K562 (cell line): Measurements from ENCODE around the gene WDR18. TPM values are rescaled to one million over a fixed set of nuclear protein-coding genes. Genes with fewer than 3 reads are reported as not detected.

Source experiments
- CREB5 ChIP-seq: fragments of 250-450 bp; sonication (Bioruptor Pico); IDR thresholded peaks from 2 replicates; pipeline ENCODE4 v1.5.0; 2020; ENCODE audit warnings: mild to moderate bottlenecking
- CREBBP ChIP-seq: IDR thresholded peaks from one replicate; pipeline ENCODE4 v1.6.1; 2012; ENCODE audit warnings: low read depth, mild to moderate bottlenecking, control low read depth, inconsistent platforms, low read length
- DDX20 ChIP-seq: fragments of 450-650 bp; IDR thresholded peaks from 2 replicates; pipeline ENCODE4 v1.6.1; 2016; ENCODE audit warnings: missing genetic modification characterization, low read depth, mild to moderate bottlenecking, missing compliant biosample characterization, moderate library complexity
- E2F5 ChIP-seq: sonication (generic); formaldehyde crosslinking; IDR thresholded peaks from 2 replicates; pipeline ENCODE4 v1.8.0; 2022; ENCODE audit warnings: mild to moderate bottlenecking, missing genetic modification reagents
- ETV5 ChIP-seq: sonication (generic); formaldehyde crosslinking; IDR thresholded peaks from 2 replicates; pipeline ENCODE4 v1.4.0; 2020; ENCODE audit warnings: low read depth, mild to moderate bottlenecking, missing genetic modification reagents
- GABPA ChIP-seq: fragments of 200-800 bp; sonication (Bioruptor generic); conservative IDR thresholded peaks from 2 replicates; pipeline ENCODE4 v1.6.1; 2016; ENCODE audit warnings: low read depth, missing genetic modification characterization, missing compliant biosample characterization
- HINFP ChIP-seq: fragments of 450-650 bp; conservative IDR thresholded peaks from 2 replicates; pipeline ENCODE4 v1.6.1; 2016; ENCODE audit warnings: missing genetic modification characterization, low read depth, mild to moderate bottlenecking, control low read depth, missing compliant biosample characterization
- KDM1A ChIP-seq, 2 experiments: fragments of 450-650 bp; IDR thresholded peaks; 2 replicates each; pipeline ENCODE4 v1.6.1; 2016; ENCODE audit warnings: mild to moderate bottlenecking in 2 of 2
- MAX ChIP-seq: sonication (generic); formaldehyde crosslinking; IDR thresholded peaks from 2 replicates; pipeline ENCODE4 v1.9.0; 2022; ENCODE audit warnings: mild to moderate bottlenecking, missing genetic modification reagents
- MAZ ChIP-seq, 2 experiments: fragments of 450-650 bp in 1 of 2; sonication (generic) in 1 of 2; formaldehyde crosslinking; IDR thresholded peaks in 1 of 2; conservative IDR thresholded peaks in 1 of 2; 2 replicates each; pipeline versions ENCODE4 v1.4.0 to v1.5.0; 2020; ENCODE audit warnings: mild to moderate bottlenecking in 1 of 2, missing genetic modification reagents in 1 of 2
- NFATC3 ChIP-seq: fragments of 450-650 bp; IDR thresholded peaks from 2 replicates; pipeline ENCODE4 v1.6.1; 2017; ENCODE audit warnings: mild to moderate bottlenecking
- RAD21 ChIP-seq, 2 experiments: fragments of 250-450 bp in 1 of 2; fragments of 450-650 bp in 1 of 2; sonication (Bioruptor Pico) in 1 of 2; formaldehyde crosslinking in 1 of 2; IDR thresholded peaks in 1 of 2; conservative IDR thresholded peaks in 1 of 2; 2 replicates each; pipeline versions ENCODE4 v1.4.0 to v1.8.0; 2020 to 2022; ENCODE audit warnings: mild to moderate bottlenecking in 2 of 2, moderate library complexity in 1 of 2
- RUNX1 ChIP-seq: sonication (generic); IDR thresholded peaks from 2 replicates; pipeline ENCODE4 v1.6.1; 2016; ENCODE audit warnings: antibody characterized with exemption, low read depth
- SAP30 ChIP-seq: fragments of 200-600 bp; sonication (generic); IDR thresholded peaks from 2 replicates; pipeline ENCODE4 v1.6.1; 2012; ENCODE audit warnings: borderline replicate concordance, low read depth, mild to moderate bottlenecking, moderate library complexity, low read length, control low read depth, inconsistent platforms; ENCODE audit not compliant: insufficient read depth, poor library complexity, severe bottlenecking
- ZBTB33 ChIP-seq: sonication (generic); formaldehyde crosslinking; IDR thresholded peaks from 2 replicates; pipeline ENCODE4 v1.8.1; 2023; ENCODE audit warnings: mild to moderate bottlenecking, missing genetic modification reagents
- ZFP36 ChIP-seq: fragments of 150-350 bp; IDR thresholded peaks from 2 replicates; pipeline ENCODE4 v1.6.1; 2018; ENCODE audit warnings: low read length, low read depth; ENCODE audit not compliant: partially characterized antibody
- ZNF639 ChIP-seq, 2 experiments: fragments of 200-800 bp in 1 of 2; sonication (Bioruptor generic) in 1 of 2; sonication (generic) in 1 of 2; formaldehyde crosslinking in 1 of 2; IDR thresholded peaks in 1 of 2; conservative IDR thresholded peaks in 1 of 2; 2 replicates each; pipeline versions ENCODE4 v1.5.0 to v1.6.1; 2016 to 2020; ENCODE audit warnings: missing compliant biosample characterization in 1 of 2, missing genetic modification characterization in 1 of 2, missing genetic modification reagents in 1 of 2
- ZNF717 ChIP-seq: fragments of 250-450 bp; sonication (Bioruptor Pico); IDR thresholded peaks from 2 replicates; pipeline ENCODE4 v1.5.0; 2021
- polyA plus RNA-seq, 8 experiments: library from polyadenylated mRNA; depleted of rRNA in 4 of 8; stranded (reverse) in 5 of 8; unstranded in 3 of 8; fragments of >200 nt; fragmentation: Nextera tagmentation in 2 of 8; fragmentation: Illumina TruSeq in 1 of 8; extraction: Ambion mirVana in 2 of 8; extraction: Trizol in 1 of 8; gene quantifications; 2 replicates each; pipeline versions ENCODE4 v1.2.1 to v1.2.3, GENCODE V29; 2011 to 2014; ENCODE audit warnings: inconsistent platforms in 1 of 8, missing spikeins in 1 of 8
- total RNA-seq, 7 experiments: library from RNA; depleted of rRNA in 6 of 7; stranded (reverse); fragments of >200 nt in 6 of 7; fragmentation: Illumina TruSeq in 2 of 7; extraction: Trizol in 2 of 7; gene quantifications; 2 replicates each; pipeline versions ENCODE4 v1.2.1 to v1.2.3, GENCODE V29; 2011 to 2021; ENCODE audit warnings: low replicate concordance in 1 of 7

WDR18 gene
- total and polyA plus RNA-seq, 9 of the 15 experiments (the other 6 are each of a cell fraction or from before 2014, with no cell fraction given): 0.65 to 181 (median 30.1) TPM

GRCh38 chr19:947707-948539 is 36.2 kb upstream of the WDR18 start (continued):
- peak; percentile 59 for TF ChIP-seq MAX
- TF ChIP-seq KDM1A (IDR thresholded peaks at IDR 0.05): peak; percentile 44 to 81; a peak in 3 of 4 replicates
- no peak for TF ChIP-seq CREB5 (CRISPR knock-in tag)
- TF ChIP-seq ZNF717 (CRISPR knock-in tag): no peak
- TF ChIP-seq RAD21 (CRISPR knock-in tag; conservative IDR thresholded peaks at IDR 0.05 in 1 of 2, IDR thresholded peaks at IDR 0.05 in 1 of 2): no peak
- no peak for TF ChIP-seq ETV5 (CRISPR knock-in tag)
- TF ChIP-seq NFATC3: no peak
- no peak for TF ChIP-seq E2F5 (CRISPR knock-in tag)
- no peak for TF ChIP-seq DDX20 (tag)
- TF ChIP-seq CREBBP: no peak
- no peak for TF ChIP-seq MAZ (CRISPR knock-in tag; conservative IDR thresholded peaks at IDR 0.05 in 1 of 2, IDR thresholded peaks at IDR 0.05 in 1 of 2)
- no peak for TF ChIP-seq HINFP
- peak; percentile 86 for TF ChIP-seq ZBTB33 (CRISPR knock-in tag)
- no peak for TF ChIP-seq ZNF639 (CRISPR knock-in tag; conservative IDR thresholded peaks at IDR 0.05 in 1 of 2, IDR thresholded peaks at IDR 0.05 in 1 of 2)
- TF ChIP-seq RUNX1: no peak
- TF ChIP-seq ZFP36: peak; percentile 75
- TF ChIP-seq SAP30: no peak
- no peak for TF ChIP-seq GABPA
